NCI-H2227 (cell line): ENCODE data around the gene RACK1.

ENCODE experiments used
- DNase-seq: peaks from one replicate; lab custom pipeline; 2025; ENCODE audit not compliant: unreplicated experiment; lab: John Stamatoyannopoulos, UW

Gene RACK1

GRCh38 chr5:181198905-181199519 lies 44.7 kb downstream of the RACK1 start:
- DNase-seq, result no peak

GRCh38 chr5:181198106-181198685 lies 45.5 kb downstream of the RACK1 start:
- no peak for DNase-seq

- no peak for DNase-seq
Measured at GRCh38 chr5:181197326-181197951, 46.3 kb downstream of the RACK1 start.

GRCh38 chr5:181195249-181195761 lies 48.4 kb downstream of the RACK1 start:
- no peak for DNase-seq

GRCh38 chr5:181194489-181195248 lies 49.0 kb downstream of the RACK1 start:
- DNase-seq, result no peak

GRCh38 chr5:181193656-181194055 lies 50.0 kb downstream of the RACK1 start:
- no peak for DNase-seq

- DNase-seq, result no peak
Measured at GRCh38 chr5:181192337-181193046, 51.2 kb downstream of the RACK1 start.

- no peak for DNase-seq
Measured at GRCh38 chr5:181191526-181192336, 52.0 kb downstream of the RACK1 start.

GRCh38 chr5:181190711-181191525 lies 52.8 kb downstream of the RACK1 start:
- DNase-seq, result no peak

- DNase-seq, result no peak
Measured at GRCh38 chr5:181189962-181190710, 53.6 kb downstream of the RACK1 start.

GRCh38 chr5:181189363-181189961 lies 54.2 kb downstream of the RACK1 start:
- no peak for DNase-seq

GRCh38 chr5:181188700-181189362 lies 54.9 kb downstream of the RACK1 start:
- DNase-seq, result no peak

- no peak for DNase-seq
Measured at GRCh38 chr5:181187500-181188213, 56.0 kb downstream of the RACK1 start.

GRCh38 chr5:181186986-181187499 lies 56.7 kb downstream of the RACK1 start:
- DNase-seq, result no peak
